Brain microvascular endothelial cell (primary cell): ENCODE results near the gene HCN1.
"Not testable (repeated sequence)": the region's sequence is repeated elsewhere in the genome, so short reads cannot be mapped to it uniquely, and the experiment has no call there.

Experiments used
- DNase-seq: peaks from one replicate; pipeline ENCODE4 v3.0.0-alpha.2; 2020
- H3K27ac ChIP-seq: fragments of 250-450 bp; sonication (Bioruptor Pico); 2 replicates; pipeline ENCODE4 v1.5.1; 2020; ENCODE audit warnings: mild to moderate bottlenecking, moderate library complexity
- H3K27me3 ChIP-seq: fragments of 250-450 bp; sonication (Bioruptor Pico); replicated peaks from 2 replicates; pipeline ENCODE4 v1.5.1; 2020; ENCODE audit warnings: mild to moderate bottlenecking
- H3K36me3 ChIP-seq: fragments of 250-450 bp; sonication (Bioruptor Pico); replicated peaks from 2 replicates; pipeline ENCODE4 v1.5.1; 2020; ENCODE audit warnings: mild to moderate bottlenecking
- H3K4me3 ChIP-seq: 2 replicates; pipeline ENCODE4 v1.5.1; 2011; ENCODE audit warnings: low read depth, mild to moderate bottlenecking, control low read depth, low read length, moderate library complexity
- in situ Hi-C: cut with HindIII; loops from 2 replicates; pipeline ENCODE4 v1.10.0; 2017; ENCODE audit warnings: low sequenced_read_pairs, low pct_ligation_motif_present
- TF ChIP-seq, protein P1 (sequence below): IDR thresholded peaks from 2 replicates; pipeline ENCODE4 v1.5.1; 2011; ENCODE audit warnings: low read depth, mild to moderate bottlenecking, moderate library complexity, low read length, control low read depth, inconsistent platforms; ENCODE audit errors: missing control alignments

The HCN1 gene

DNA sequence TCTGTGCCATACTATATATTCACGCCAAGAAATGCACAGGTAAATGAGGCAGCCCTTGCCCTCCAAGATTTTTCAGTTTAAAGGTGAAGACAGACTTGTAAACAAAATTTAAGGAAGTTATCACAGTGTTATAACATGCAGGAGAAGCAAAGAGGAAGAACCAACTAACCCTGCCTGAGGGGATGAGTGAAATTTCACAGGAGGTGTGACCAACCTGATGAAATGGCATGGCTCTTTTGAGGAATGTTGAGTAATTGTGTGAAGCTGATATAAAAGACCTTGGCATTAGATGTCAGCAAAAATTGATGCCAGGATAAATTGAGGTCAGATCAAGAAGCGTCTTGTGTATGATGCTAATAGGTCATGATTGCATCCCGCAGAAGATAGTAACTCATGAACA is 86.5 kb downstream of the HCN1 start:
- Histone ChIP-seq H3K27me3 (no peaks in the 10 kb centered on the region), H3K27ac (no peak overlapping the region), H3K4me3 (no peak overlapping the region), H3K36me3 (no peaks in the 10 kb centered on the region)
- in situ Hi-C loops = no loop called here
- TF ChIP-seq, protein P1, sequence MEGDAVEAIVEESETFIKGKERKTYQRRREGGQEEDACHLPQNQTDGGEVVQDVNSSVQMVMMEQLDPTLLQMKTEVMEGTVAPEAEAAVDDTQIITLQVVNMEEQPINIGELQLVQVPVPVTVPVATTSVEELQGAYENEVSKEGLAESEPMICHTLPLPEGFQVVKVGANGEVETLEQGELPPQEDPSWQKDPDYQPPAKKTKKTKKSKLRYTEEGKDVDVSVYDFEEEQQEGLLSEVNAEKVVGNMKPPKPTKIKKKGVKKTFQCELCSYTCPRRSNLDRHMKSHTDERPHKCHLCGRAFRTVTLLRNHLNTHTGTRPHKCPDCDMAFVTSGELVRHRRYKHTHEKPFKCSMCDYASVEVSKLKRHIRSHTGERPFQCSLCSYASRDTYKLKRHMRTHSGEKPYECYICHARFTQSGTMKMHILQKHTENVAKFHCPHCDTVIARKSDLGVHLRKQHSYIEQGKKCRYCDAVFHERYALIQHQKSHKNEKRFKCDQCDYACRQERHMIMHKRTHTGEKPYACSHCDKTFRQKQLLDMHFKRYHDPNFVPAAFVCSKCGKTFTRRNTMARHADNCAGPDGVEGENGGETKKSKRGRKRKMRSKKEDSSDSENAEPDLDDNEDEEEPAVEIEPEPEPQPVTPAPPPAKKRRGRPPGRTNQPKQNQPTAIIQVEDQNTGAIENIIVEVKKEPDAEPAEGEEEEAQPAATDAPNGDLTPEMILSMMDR = no peak
- DNase-seq = no peak

DNA sequence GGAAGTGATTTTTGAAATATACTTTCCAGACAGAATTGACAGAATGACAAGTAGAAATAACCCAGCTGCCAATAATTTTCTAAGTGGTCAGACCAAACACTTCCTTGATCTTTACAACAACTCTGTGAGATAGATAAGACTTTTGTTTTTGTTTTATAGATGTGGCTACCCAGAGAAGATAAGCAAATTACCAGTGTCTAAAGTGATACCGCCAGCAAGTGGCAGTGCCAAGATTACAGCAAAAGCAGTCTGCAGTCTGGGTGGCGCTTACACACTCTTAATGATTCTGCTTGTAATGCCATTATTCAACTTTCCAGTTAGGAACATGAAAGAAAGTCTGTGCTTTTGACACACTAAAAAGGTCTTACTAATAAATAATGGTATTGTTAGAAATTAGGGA is 92.1 kb downstream of the HCN1 start:
- no peak overlapping the region for H3K27ac ChIP-seq
- no peaks in the 10 kb centered on the region for H3K27me3 ChIP-seq
- no peaks in the 10 kb centered on the region for H3K36me3 ChIP-seq
- H3K4me3 ChIP-seq = no peak overlapping the region
- DNase-seq = no peak
- TF ChIP-seq, protein P1 = no peak
- in situ Hi-C loops = no loop called here

DNA sequence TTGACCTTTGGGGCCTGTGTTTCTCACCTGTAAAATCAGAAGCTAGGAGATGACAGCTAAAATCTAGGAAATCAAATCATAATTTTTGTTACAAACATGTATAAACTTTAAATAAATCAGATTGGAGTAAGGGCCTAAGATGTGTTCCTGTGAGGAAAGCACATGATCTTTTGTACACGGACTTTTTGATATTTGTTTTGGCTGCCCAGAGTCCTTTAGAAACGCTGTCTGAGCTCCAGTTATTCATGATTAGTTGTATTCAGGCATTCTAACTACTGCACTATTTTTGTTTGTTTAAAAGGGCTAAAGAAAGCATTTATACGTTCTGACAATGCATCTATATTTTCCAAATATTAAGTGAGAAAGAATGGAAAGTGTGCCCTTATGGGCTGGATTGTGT is 94.8 kb downstream of the HCN1 start:
- DNase-seq = no peak
- Histone ChIP-seq H3K36me3 (no peaks in the 10 kb centered on the region), H3K27me3 (no peaks in the 10 kb centered on the region), H3K27ac (no peak overlapping the region), H3K4me3 (no peak overlapping the region)
- TF ChIP-seq, protein P1 = no peak
- in situ Hi-C loops = no loop called here

DNA sequence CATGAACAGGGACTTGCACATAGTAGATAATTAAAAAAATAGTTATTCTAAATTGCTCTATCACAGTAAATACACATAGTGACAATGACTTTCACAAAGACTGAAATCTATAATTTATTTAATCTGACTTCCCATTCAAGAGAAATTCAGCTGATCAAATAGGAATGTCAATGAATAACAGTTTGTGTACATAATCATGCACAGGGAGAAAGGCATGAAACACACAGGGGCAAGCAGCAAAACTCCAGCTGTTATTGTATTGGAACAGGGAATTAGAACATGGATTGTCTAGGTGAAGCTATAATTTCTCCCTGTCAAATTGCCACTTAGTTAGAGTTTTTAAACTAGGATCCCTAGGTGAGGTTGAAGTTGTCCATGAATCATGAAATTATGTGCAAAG is 99.9 kb downstream of the HCN1 start:
- no peak for DNase-seq
- Histone ChIP-seq H3K4me3 (no peak overlapping the region), H3K27me3 (no peaks in the 10 kb centered on the region), H3K36me3 (no peaks in the 10 kb centered on the region), H3K27ac (no peak overlapping the region)
- TF ChIP-seq, protein P1 = no peak
- in situ Hi-C loops = no loop called here

DNA sequence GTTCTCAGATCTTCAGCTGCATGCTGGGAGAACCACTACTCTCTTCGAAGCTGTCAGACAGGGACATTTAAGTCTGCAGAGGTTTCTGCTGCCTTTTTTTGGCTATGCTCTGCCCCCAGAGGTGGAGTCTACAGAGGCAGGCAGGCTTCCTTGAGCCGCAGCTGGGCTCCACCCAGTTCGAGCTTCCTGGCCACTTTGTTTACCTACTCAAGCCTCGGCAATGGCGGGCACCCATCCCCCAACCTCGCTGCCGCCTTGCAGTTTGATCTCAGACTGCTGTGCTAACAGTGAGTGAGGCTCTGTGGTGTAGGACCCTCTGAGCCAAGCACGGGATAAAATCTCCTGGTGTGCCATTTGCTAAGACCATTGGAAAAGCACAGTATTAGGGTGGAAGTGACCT is 110.2 kb downstream of the HCN1 start:
- in situ Hi-C loops, H3K36me3 ChIP-seq, H3K4me3 ChIP-seq, H3K27ac ChIP-seq, H3K27me3 ChIP-seq, DNase-seq: not testable (repeated sequence)

DNA sequence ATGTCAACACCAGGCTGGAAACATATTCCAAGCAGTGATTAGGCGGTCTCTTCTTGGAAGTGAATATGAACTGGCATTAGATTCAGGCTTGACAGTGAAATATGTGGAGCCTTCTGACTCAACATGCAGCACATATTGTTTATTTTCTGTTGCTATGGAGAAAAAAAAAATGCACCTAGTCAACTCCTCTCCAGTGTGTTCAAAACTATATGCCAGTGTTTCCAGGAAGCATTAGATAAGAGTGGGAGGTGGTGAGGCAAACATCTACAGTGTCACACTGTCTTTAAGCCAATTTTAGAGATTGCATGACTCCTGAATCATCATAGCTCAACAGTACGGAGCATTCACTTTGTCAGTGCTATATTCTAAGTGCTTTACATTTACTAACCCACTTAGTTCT is 117.9 kb downstream of the HCN1 start:
- no peak for DNase-seq
- TF ChIP-seq, protein P1 = no peak
- Histone ChIP-seq H3K36me3 (no peaks in the 10 kb centered on the region), H3K27me3 (no peaks in the 10 kb centered on the region), H3K27ac (no peak overlapping the region), H3K4me3 (no peak overlapping the region)
- in situ Hi-C loops = no loop called here
